Kidney (tissue), 14 donors: ENCODE results near the gene CSF2. TPM values are rescaled to one million over a fixed set of nuclear protein-coding genes. Genes with fewer than 3 reads are reported as not detected.

ENCODE experiments used
- DNase-seq, 5 donors: peaks; one replicate each; pipeline ENCODE4 v3.0.0-alpha.2; 2013 to 2020
- FAIRE-seq: peaks from 2 replicates; lab custom pipeline; 2012; peaks lifted over from hg19 to GRCh38; lab: Jason Lieb, UNC
- H3K27ac ChIP-seq, 2 donors: one replicate each; pipeline ENCODE4 v1.7.0; 2013; ENCODE audit warnings: low read depth in 2 of 2, low read length in 2 of 2, inconsistent platforms in 1 of 2
- H3K27me3 ChIP-seq: one replicate; pipeline ENCODE4 v1.7.1; 2013; ENCODE audit warnings: low read length, inconsistent platforms; ENCODE audit not compliant: control insufficient read depth, insufficient read depth
- H3K36me3 ChIP-seq, 3 donors: one replicate each; pipeline versions ENCODE4 v1.7.0 to v1.7.1; 2013; ENCODE audit warnings: low read length in 3 of 3, control low read depth in 1 of 3, inconsistent platforms in 1 of 3; ENCODE audit not compliant: insufficient read depth in 3 of 3, control insufficient read depth in 2 of 3
- H3K4me1 ChIP-seq, 3 donors: one replicate each; pipeline versions ENCODE4 v1.7.0 to v1.7.1; 2013; ENCODE audit warnings: low read length in 3 of 3, inconsistent platforms in 1 of 3, low read depth in 1 of 3; ENCODE audit not compliant: control insufficient read depth in 2 of 3, insufficient read depth in 2 of 3
- H3K4me3 ChIP-seq, 3 donors: one replicate each; pipeline versions ENCODE4 v1.7.0 to v1.8.1; 2013; ENCODE audit warnings: low read length in 3 of 3, control low read depth in 1 of 3, inconsistent platforms in 1 of 3
- H3K9ac ChIP-seq, 3 donors: one replicate each; pipeline versions ENCODE4 v1.7.0 to v1.7.1; 2013; ENCODE audit warnings: low read length in 3 of 3, control low read depth in 1 of 3, inconsistent platforms in 1 of 3
- H3K9me3 ChIP-seq, 3 donors: one replicate each; pipeline versions ENCODE4 v1.7.0 to v1.7.1; 2013; ENCODE audit warnings: low read length in 3 of 3, control low read depth in 1 of 3, inconsistent platforms in 1 of 3; ENCODE audit not compliant: control insufficient read depth in 2 of 3, insufficient read depth in 1 of 3
- intact Hi-C: fragments of 100-400 bp; cut with DNase I; formaldehyde crosslinking; loops from one replicate; pipeline ENCODE4 v1.11.1; 2022
- polyA plus RNA-seq: library from polyadenylated mRNA; stranded (reverse); fragments of 350-450 nt; fragmentation: Illumina TruSeq; extraction: RNeasy Lipid Tissue Mini Kit (QIAGEN cat#74804); gene quantifications from one replicate; pipeline ENCODE4 v1.2.3, GENCODE V29; 2014; ENCODE audit warnings: low read depth, low replicate concordance; ENCODE audit not compliant: insufficient read depth
- total RNA-seq: library from RNA; stranded (reverse); fragmentation: NEBNext Ultra II Directional; extraction: Animal tissue kit (Norgen Biotek cat#: 25700); gene quantifications from one replicate; pipeline ENCODE4 v1.2.1, GENCODE V29; 2021
- TF ChIP-seq, protein P1 (sequence below): IDR thresholded peaks from 3 replicates; pipeline ENCODE4 v1.5.1; 2012; ENCODE audit warnings: mild to moderate bottlenecking, moderate library complexity, borderline replicate concordance; ENCODE audit not compliant: insufficient read depth; ENCODE audit errors: extremely low read depth
- donor health status: control.
- donor health status: control.
- donor health status: control.
- donor health status: control.
- donor health status: control.
- donor health status: DM: yes; HTN: yes; CAD: no.
- donor health status: Normal renal cell carcinoma (clear cell type).

Gene CSF2
- total and polyA plus RNA-seq, 2 donors from 2014 or later, result not detected

DNA sequence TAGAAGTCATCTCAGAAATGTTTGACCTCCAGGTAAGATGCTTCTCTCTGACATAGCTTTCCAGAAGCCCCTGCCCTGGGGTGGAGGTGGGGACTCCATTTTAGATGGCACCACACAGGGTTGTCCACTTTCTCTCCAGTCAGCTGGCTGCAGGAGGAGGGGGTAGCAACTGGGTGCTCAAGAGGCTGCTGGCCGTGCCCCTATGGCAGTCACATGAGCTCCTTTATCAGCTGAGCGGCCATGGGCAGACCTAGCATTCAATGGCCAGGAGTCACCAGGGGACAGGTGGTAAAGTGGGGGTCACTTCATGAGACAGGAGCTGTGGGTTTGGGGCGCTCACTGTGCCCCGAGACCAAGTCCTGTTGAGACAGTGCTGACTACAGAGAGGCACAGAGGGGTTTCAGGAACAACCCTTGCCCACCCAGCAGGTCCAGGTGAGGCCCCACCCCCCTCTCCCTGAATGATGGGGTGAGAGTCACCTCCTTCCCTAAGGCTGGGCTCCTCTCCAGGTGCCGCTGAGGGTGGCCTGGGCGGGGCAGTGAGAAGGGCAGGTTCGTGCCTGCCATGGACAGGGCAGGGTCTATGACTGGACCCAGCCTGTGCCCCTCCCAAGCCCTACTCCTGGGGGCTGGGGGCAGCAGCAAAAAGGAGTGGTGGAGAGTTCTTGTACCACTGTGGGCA, 642 bp downstream of the CSF2 start:
- Histone ChIP-seq H3K27ac (no peak overlapping the region), H3K9me3 (no peaks in the 10 kb centered on the region), H3K4me3 (no peak overlapping the region), H3K4me1 (no peaks in the 10 kb centered on the region), H3K9ac (no peak overlapping the region), H3K27me3 (no peaks in the 10 kb centered on the region), H3K36me3 (no peaks in the 10 kb centered on the region)
- TF ChIP-seq, protein P1, sequence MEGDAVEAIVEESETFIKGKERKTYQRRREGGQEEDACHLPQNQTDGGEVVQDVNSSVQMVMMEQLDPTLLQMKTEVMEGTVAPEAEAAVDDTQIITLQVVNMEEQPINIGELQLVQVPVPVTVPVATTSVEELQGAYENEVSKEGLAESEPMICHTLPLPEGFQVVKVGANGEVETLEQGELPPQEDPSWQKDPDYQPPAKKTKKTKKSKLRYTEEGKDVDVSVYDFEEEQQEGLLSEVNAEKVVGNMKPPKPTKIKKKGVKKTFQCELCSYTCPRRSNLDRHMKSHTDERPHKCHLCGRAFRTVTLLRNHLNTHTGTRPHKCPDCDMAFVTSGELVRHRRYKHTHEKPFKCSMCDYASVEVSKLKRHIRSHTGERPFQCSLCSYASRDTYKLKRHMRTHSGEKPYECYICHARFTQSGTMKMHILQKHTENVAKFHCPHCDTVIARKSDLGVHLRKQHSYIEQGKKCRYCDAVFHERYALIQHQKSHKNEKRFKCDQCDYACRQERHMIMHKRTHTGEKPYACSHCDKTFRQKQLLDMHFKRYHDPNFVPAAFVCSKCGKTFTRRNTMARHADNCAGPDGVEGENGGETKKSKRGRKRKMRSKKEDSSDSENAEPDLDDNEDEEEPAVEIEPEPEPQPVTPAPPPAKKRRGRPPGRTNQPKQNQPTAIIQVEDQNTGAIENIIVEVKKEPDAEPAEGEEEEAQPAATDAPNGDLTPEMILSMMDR, result no peak
- DNase-seq (peak in 1 of 5 donors; percentile 46), FAIRE-seq (no peak)
- intact Hi-C loops, result no loop called here

DNA sequence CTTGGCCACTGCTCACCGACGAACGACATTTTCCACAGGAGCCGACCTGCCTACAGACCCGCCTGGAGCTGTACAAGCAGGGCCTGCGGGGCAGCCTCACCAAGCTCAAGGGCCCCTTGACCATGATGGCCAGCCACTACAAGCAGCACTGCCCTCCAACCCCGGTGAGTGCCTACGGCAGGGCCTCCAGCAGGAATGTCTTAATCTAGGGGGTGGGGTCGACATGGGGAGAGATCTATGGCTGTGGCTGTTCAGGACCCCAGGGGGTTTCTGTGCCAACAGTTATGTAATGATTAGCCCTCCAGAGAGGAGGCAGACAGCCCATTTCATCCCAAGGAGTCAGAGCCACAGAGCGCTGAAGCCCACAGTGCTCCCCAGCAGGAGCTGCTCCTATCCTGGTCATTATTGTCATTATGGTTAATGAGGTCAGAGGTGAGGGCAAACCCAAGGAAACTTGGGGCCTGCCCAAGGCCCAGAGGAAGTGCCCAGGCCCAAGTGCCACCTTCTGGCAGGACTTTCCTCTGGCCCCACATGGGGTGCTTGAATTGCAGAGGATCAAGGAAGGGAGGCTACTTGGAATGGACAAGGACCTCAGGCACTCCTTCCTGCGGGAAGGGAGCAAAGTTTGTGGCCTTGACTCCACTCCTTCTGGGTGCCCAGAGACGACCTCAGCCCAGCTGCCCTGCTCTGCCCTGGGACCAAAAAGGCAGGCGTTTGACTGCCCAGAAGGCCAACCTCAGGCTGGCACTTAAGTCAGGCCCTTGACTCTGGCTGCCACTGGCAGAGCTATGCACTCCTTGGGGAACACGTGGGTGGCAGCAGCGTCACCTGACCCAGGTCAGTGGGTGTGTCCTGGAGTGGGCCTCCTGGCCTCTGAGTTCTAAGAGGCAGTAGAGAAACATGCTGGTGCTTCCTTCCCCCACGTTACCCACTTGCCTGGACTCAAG, 1.5 kb downstream of the CSF2 start:
- FAIRE-seq, result no peak
- no peaks in the 10 kb centered on the region for H3K36me3 ChIP-seq
- no peak overlapping the region for H3K27ac ChIP-seq
- TF ChIP-seq, protein P1, result no peak
- no peak overlapping the region for H3K4me3 ChIP-seq
- intact Hi-C loops, result no loop called here
- H3K27me3 ChIP-seq, result no peaks in the 10 kb centered on the region
- peak in 1 of 5 donors; percentile 51 for DNase-seq
- no peaks in the 10 kb centered on the region for H3K4me1 ChIP-seq
- no peaks in the 10 kb centered on the region for H3K9me3 ChIP-seq
- H3K9ac ChIP-seq, result no peak overlapping the region

DNA sequence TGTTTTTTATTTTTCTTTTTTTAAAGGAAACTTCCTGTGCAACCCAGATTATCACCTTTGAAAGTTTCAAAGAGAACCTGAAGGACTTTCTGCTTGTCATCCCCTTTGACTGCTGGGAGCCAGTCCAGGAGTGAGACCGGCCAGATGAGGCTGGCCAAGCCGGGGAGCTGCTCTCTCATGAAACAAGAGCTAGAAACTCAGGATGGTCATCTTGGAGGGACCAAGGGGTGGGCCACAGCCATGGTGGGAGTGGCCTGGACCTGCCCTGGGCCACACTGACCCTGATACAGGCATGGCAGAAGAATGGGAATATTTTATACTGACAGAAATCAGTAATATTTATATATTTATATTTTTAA, 2.1 kb downstream of the CSF2 start:
- no peak overlapping the region for H3K9ac ChIP-seq
- no peaks in the 10 kb centered on the region for H3K36me3 ChIP-seq
- no peaks in the 10 kb centered on the region for H3K9me3 ChIP-seq
- H3K4me1 ChIP-seq, result no peaks in the 10 kb centered on the region
- intact Hi-C loops, result no loop called here
- no peak overlapping the region for H3K4me3 ChIP-seq
- TF ChIP-seq, protein P1, result no peak
- H3K27ac ChIP-seq, result no peak overlapping the region
- FAIRE-seq, result no peak
- DNase-seq, result no peak
- H3K27me3 ChIP-seq, result no peaks in the 10 kb centered on the region
